ENCODE measurements around the gene FSTL3. TPM values are rescaled to one million over a fixed set of nuclear protein-coding genes. Genes with fewer than 3 reads are reported as not detected.
"Not testable (repeated sequence)": the region's sequence is repeated elsewhere in the genome, so short reads cannot be mapped to it uniquely, and the experiment has no call there.

Gene FSTL3
- total RNA-seq, 1 donor from 2014 or later = 1.6 TPM

GRCh38 chr19:680287-681028 is 4.3 kb downstream of the FSTL3 start:
- intact Hi-C loops (cut with micrococcal nuclease) = loop anchor here (1.0 to 2.0 kb wide), 16 partner anchors 17 to 972 kb away; partner anchors contain the start of genes BSG, DAZAP1, FGF22 and HCN2

GRCh38 chr19:681029-682019 is 5.1 kb downstream of the FSTL3 start:
- intact Hi-C loops (cut with micrococcal nuclease) = loop anchor here (2.0 kb wide), 2 partner anchors 567 to 971 kb away; partner anchors contain the start of genes MIDN and TCF3

GRCh38 chr19:682678-683320 is 6.6 kb downstream of the FSTL3 start:
- intact Hi-C loops (cut with micrococcal nuclease) = no loop called here

- intact Hi-C loops (cut with micrococcal nuclease) = no loop called here
These were observed 9.3 kb downstream of the FSTL3 start for GRCh38 chr19:685454-685931.

GRCh38 chr19:686589-687297 is 10.6 kb downstream of the FSTL3 start:
- intact Hi-C loops (cut with micrococcal nuclease) = no loop called here

GRCh38 chr19:687569-688166 is 11.5 kb downstream of the FSTL3 start:
- intact Hi-C loops (cut with micrococcal nuclease) = no loop called here

- intact Hi-C loops (cut with micrococcal nuclease) = no loop called here
These were observed 12.0 kb downstream of the FSTL3 start for GRCh38 chr19:688214-688613.

GRCh38 chr19:688992-689391 is 12.8 kb downstream of the FSTL3 start:
- intact Hi-C loops (cut with micrococcal nuclease) = no loop called here

- intact Hi-C loops (cut with micrococcal nuclease) = no loop called here
These were observed 14.0 kb downstream of the FSTL3 start for GRCh38 chr19:690203-690602.

- intact Hi-C loops (cut with micrococcal nuclease) = no loop called here
These were observed 18.5 kb downstream of the FSTL3 start for GRCh38 chr19:694481-695351.

- intact Hi-C loops (cut with micrococcal nuclease) = no loop called here
These were observed 19.3 kb downstream of the FSTL3 start, which contains the start of gene PRSS57 for GRCh38 chr19:695352-695949. PRSS57 (minus strand) TSS chr19:695452; CDS start chr19:695430, 22 bp downstream.

GRCh38 chr19:698529-698928 is 22.3 kb downstream of the FSTL3 start:
- intact Hi-C loops (cut with micrococcal nuclease) = not testable (repeated sequence)

GRCh38 chr19:699885-700284 is 23.7 kb downstream of the FSTL3 start:
- intact Hi-C loops (cut with micrococcal nuclease) = not testable (repeated sequence)

- intact Hi-C loops (cut with micrococcal nuclease) = loop anchor here (1.0 kb wide), 4 partner anchors 23 to 170 kb away; partner anchors contain the start of gene RNF126
These were observed 26.7 kb downstream of the FSTL3 start for GRCh38 chr19:702847-703246.

- intact Hi-C loops (cut with micrococcal nuclease) = loop anchor here (1.0 kb wide), 4 partner anchors 23 to 170 kb away; partner anchors contain the start of gene RNF126
These were observed 27.1 kb downstream of the FSTL3 start for GRCh38 chr19:703329-703650.

- intact Hi-C loops (cut with micrococcal nuclease) = loop anchor here (1.0 kb wide), 4 partner anchors 24 to 169 kb away; partner anchors contain the start of gene RNF126
These were observed 27.7 kb downstream of the FSTL3 start for GRCh38 chr19:703651-704446.

GRCh38 chr19:704447-704741 is 28.2 kb downstream of the FSTL3 start:
- intact Hi-C loops (cut with micrococcal nuclease) = no loop called here
